ENCODE data around the gene GBX1. TPM values are rescaled to one million over a fixed set of nuclear protein-coding genes. Genes with fewer than 3 reads are reported as not detected.

The GBX1 gene
- total RNA-seq, 2 donors from 2014 or later, result not detected

- no peak overlapping the region for H3K27ac ChIP-seq
- DNase-seq (ENCODE audit: low spot score), result no peak
- ATAC-seq (ENCODE audit: insufficient number of reproducible peaks, low FRiP score, low read depth), result no peak
- no peaks in the 10 kb centered on the region for H3K4me1 ChIP-seq (ENCODE audit: control insufficient read depth in 1 of 2, low read depth in 2 of 2)
- TF ChIP-seq CTCF (IDR thresholded peaks at IDR 0.05), result no peak
- peaks cover 23% of the 10 kb centered on the region for H3K36me3 ChIP-seq
- no peaks in the 10 kb centered on the region for H3K9me3 ChIP-seq
- H3K4me3 ChIP-seq, result no peak overlapping the region
- no peaks in the 10 kb centered on the region for H3K27me3 ChIP-seq (replicated peaks; ENCODE audit: insufficient read depth)
Observed at GRCh38 chr7:151141855-151142685, 25.4 kb downstream of the GBX1 start.

GRCh38 chr7:151141311-151141854 is 26.1 kb downstream of the GBX1 start:
- no peak for TF ChIP-seq CTCF (IDR thresholded peaks at IDR 0.05)
- Histone ChIP-seq H3K27ac (no peak overlapping the region), H3K27me3 (replicated peaks; ENCODE audit: insufficient read depth) (no peaks in the 10 kb centered on the region), H3K4me1 (ENCODE audit: control insufficient read depth in 1 of 2, low read depth in 2 of 2) (no peaks in the 10 kb centered on the region), H3K9me3 (no peaks in the 10 kb centered on the region), H3K36me3 (peaks cover 27% of the 10 kb centered on the region), H3K4me3 (no peak overlapping the region)
- DNase-seq (ENCODE audit: low spot score) (no peak), ATAC-seq (ENCODE audit: insufficient number of reproducible peaks, low FRiP score, low read depth) (no peak)

GRCh38 chr7:151140826-151141225 is 26.7 kb downstream of the GBX1 start:
- Histone ChIP-seq H3K4me1 (ENCODE audit: control insufficient read depth in 1 of 2, low read depth in 2 of 2) (no peaks in the 10 kb centered on the region), H3K9me3 (no peaks in the 10 kb centered on the region), H3K27ac (no peak overlapping the region), H3K36me3 (peaks cover 32% of the 10 kb centered on the region), H3K4me3 (no peak overlapping the region), H3K27me3 (replicated peaks; ENCODE audit: insufficient read depth) (no peaks in the 10 kb centered on the region)
- ATAC-seq (ENCODE audit: insufficient number of reproducible peaks, low FRiP score, low read depth), result no peak
- DNase-seq (ENCODE audit: low spot score), result no peak
- no peak for TF ChIP-seq CTCF (IDR thresholded peaks at IDR 0.05)

- peaks cover 42% of the 10 kb centered on the region for H3K36me3 ChIP-seq
- no peak overlapping the region for H3K4me3 ChIP-seq
- H3K27ac ChIP-seq, result no peak overlapping the region
- H3K27me3 ChIP-seq (replicated peaks; ENCODE audit: insufficient read depth), result no peaks in the 10 kb centered on the region
- no peak for DNase-seq (ENCODE audit: low spot score)
- TF ChIP-seq CTCF (IDR thresholded peaks at IDR 0.05), result no peak
- H3K4me1 ChIP-seq (ENCODE audit: control insufficient read depth in 1 of 2, low read depth in 2 of 2), result no peaks in the 10 kb centered on the region
- no peak for ATAC-seq (ENCODE audit: insufficient number of reproducible peaks, low FRiP score, low read depth)
- H3K9me3 ChIP-seq, result no peaks in the 10 kb centered on the region
Observed at GRCh38 chr7:151139791-151140190, 27.7 kb downstream of the GBX1 start.

GRCh38 chr7:151139071-151139790 is 28.3 kb downstream of the GBX1 start:
- DNase-seq (ENCODE audit: low spot score) (no peak), ATAC-seq (ENCODE audit: insufficient number of reproducible peaks, low FRiP score, low read depth) (no peak)
- Histone ChIP-seq H3K9me3 (no peaks in the 10 kb centered on the region), H3K27ac (no peak overlapping the region), H3K4me1 (ENCODE audit: control insufficient read depth in 1 of 2, low read depth in 2 of 2) (no peaks in the 10 kb centered on the region), H3K36me3 (peaks cover 48% of the 10 kb centered on the region), H3K4me3 (no peak overlapping the region), H3K27me3 (replicated peaks; ENCODE audit: insufficient read depth) (no peaks in the 10 kb centered on the region)
- TF ChIP-seq CTCF (IDR thresholded peaks at IDR 0.05), result no peak

All from thoracic aorta (tissue), 2 donors.